OCI-LY3 (cell line): ENCODE data around the gene CACNA1C.

ENCODE experiments used
- CTCF ChIP-seq: fragments of 200-600, 300-600 bp; sonication (generic); IDR thresholded peaks from 2 replicates; pipeline ENCODE4 v1.5.1; 2014; ENCODE audit warnings: antibody characterized with exemption, low read length, low read depth
- EZH2phosphoT487 ChIP-seq: fragments of 200-600 bp; shearing (Covaris generic); IDR thresholded peaks from 2 replicates; pipeline ENCODE4 v1.6.1; 2018; ENCODE audit warnings: antibody characterized with exemption, mixed run types, low read depth

GRCh38 chr12:2606186-2606910 lies 553.6 kb downstream of the CACNA1C start:
- no peak for TF ChIP-seq CTCF
- no peak for TF ChIP-seq EZH2phosphoT487
